Activated naive CD4-positive, alpha-beta T cell treated with anti-CD3 and anti-CD28 coated beads, Interleukin-2, amount 10 ng/mL, durations not matched to agents 7 days and 5 days (primary cell): ENCODE measurements around the gene HSD17B1.
"Not testable (repeated sequence)": the region's sequence is repeated elsewhere in the genome, so short reads cannot be mapped to it uniquely, and the experiment has no call there.

Experiments used
- CTCF ChIA-PET: fragments of 350-600 bp; sonication (Branson Sonifier 250); formaldehyde crosslinking; loops from one replicate; lab custom pipeline; 2021; ENCODE audit warnings: antibody characterized with exemption; lab: Charles Lee
- DNase-seq: peaks from one replicate; pipeline ENCODE4 v3.0.0-alpha.2; 2020
- H3K27ac Mint-ChIP-seq: one replicate; pipeline ENCODE4 v1.8.0; 2021; ENCODE audit warnings: mild to moderate bottlenecking, moderate library complexity, mixed read lengths
- H3K27me3 Mint-ChIP-seq: one replicate; pipeline ENCODE4 v1.8.0; 2021; ENCODE audit warnings: mild to moderate bottlenecking, mixed read lengths
- H3K36me3 Mint-ChIP-seq: one replicate; pipeline ENCODE4 v1.8.0; 2021; ENCODE audit warnings: mixed read lengths
- H3K4me1 Mint-ChIP-seq: one replicate; pipeline ENCODE4 v1.8.0; 2021; ENCODE audit warnings: mixed read lengths
- H3K4me3 Mint-ChIP-seq: one replicate; pipeline ENCODE4 v1.8.0; 2021; ENCODE audit warnings: mild to moderate bottlenecking, moderate library complexity, mixed read lengths
- H3K9me3 Mint-ChIP-seq: one replicate; pipeline ENCODE4 v1.8.0; 2021; ENCODE audit warnings: mixed read lengths

The HSD17B1 gene

DNA sequence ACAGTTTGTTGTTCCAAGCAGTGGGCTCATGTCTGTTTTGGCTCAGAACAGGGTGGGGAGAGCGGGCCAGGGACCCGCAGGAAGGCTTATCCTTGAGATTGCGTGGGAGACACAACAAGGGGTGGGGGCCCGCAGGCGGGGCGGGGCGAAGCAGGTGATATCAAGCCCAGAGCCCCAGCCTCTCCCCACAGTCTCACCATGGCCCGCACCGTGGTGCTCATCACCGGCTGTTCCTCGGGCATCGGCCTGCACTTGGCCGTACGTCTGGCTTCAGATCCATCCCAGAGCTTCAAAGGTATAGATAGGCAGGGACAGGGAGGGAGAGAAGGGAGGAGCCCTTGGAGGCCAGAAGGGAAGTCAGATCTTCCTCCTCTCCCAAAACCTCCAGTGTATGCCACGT, at the start of gene HSD17B1:
HSD17B1 (plus strand) TSS at position 188 of the 400 bp plus-strand sequence; CDS start at position 199, 11 bp downstream.
- peak within 1 kb of the TSS; percentile 33 for H3K27ac Mint-ChIP-seq
- H3K36me3 Mint-ChIP-seq, H3K27me3 Mint-ChIP-seq, CTCF ChIA-PET, H3K9me3 Mint-ChIP-seq, DNase-seq: not testable (repeated sequence)
- H3K4me1 Mint-ChIP-seq = peaks cover 48% of the 10 kb centered on the region
- peak within 1 kb of the TSS; percentile 90 for H3K4me3 Mint-ChIP-seq

DNA sequence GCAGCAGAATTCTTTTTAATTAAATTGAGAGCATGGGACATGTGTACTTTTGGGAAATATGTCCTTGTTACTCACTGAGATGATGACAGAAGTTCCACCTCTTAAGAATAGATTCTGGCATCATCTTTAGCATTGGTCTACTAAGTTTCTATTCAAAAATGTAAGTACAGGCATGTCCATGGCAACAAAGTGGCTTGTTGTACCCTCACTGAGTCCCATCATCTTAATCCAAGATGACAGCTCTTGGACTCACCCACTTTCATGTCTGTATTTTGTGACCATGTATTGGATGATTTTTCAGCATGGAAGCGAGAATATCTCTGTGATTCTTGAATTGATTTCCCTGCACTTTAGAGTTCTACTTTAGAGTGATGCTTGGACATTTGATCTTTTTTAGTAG, 49.8 kb upstream of the HSD17B1 start:
- CTCF ChIA-PET = no interaction called here
- Mint-ChIP-seq H3K4me3 (no peak overlapping the region), H3K36me3 (no peaks in the 10 kb centered on the region), H3K9me3 (no peaks in the 10 kb centered on the region), H3K27me3 (no peaks in the 10 kb centered on the region), H3K4me1 (no peaks in the 10 kb centered on the region), H3K27ac (no peak overlapping the region)
- no peak for DNase-seq

- Mint-ChIP-seq H3K27me3 (peaks cover 25% of the 10 kb centered on the region), H3K9me3 (no peaks in the 10 kb centered on the region), H3K27ac (no peak overlapping the region), H3K36me3 (no peaks in the 10 kb centered on the region), H3K4me1 (peaks cover 9% of the 10 kb centered on the region), H3K4me3 (no peak overlapping the region)
- CTCF ChIA-PET = interaction anchor here (1.0 to 2.1 kb wide), 6 partner anchors 10 to 79 kb away, joined by 3 to 7 read pairs (median 6); partner anchors contain the start of gene NAGLU
- no peak for DNase-seq
These were observed 45.1 kb upstream of the HSD17B1 start for GRCh38 chr17:42507671-42508070.

GRCh38 chr17:42508426-42509165, 44.1 kb upstream of the HSD17B1 start:
- H3K27me3 Mint-ChIP-seq = peaks cover 28% of the 10 kb centered on the region
- H3K9me3 Mint-ChIP-seq = no peaks in the 10 kb centered on the region
- no peak overlapping the region for H3K27ac Mint-ChIP-seq
- H3K4me1 Mint-ChIP-seq = peaks cover 9% of the 10 kb centered on the region
- H3K4me3 Mint-ChIP-seq = no peak overlapping the region
- H3K36me3 Mint-ChIP-seq = no peaks in the 10 kb centered on the region
- CTCF ChIA-PET = interaction anchor here (1.0 to 2.1 kb wide), 7 partner anchors 9 to 80 kb away, joined by 3 to 7 read pairs (median 4); no protein-coding TSS in a partner anchor
- DNase-seq = no peak

DNA sequence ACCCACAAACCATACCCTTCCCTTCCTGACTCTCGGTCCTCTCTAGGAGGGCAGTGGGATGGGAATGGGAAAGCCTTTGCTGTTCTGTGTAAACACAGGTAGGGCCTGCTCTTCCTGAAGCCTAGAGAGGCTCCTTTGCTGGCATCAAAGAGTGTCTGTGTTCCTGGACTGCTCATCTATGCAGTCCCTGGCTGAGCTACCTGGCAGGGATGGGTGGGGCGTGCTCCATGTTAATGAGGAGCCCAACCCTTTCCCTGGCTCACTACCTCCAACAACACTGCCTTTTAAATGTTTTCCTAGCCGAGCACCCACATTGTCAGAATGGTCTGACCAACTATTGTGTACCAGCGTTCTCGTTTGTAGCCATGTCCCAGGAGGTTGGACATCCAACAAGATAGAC, 43.3 kb upstream of the HSD17B1 start:
- no peak for DNase-seq
- CTCF ChIA-PET = no interaction called here
- Mint-ChIP-seq H3K36me3 (no peaks in the 10 kb centered on the region), H3K4me3 (no peak overlapping the region), H3K27ac (no peak overlapping the region), H3K9me3 (no peaks in the 10 kb centered on the region), H3K27me3 (peaks cover 36% of the 10 kb centered on the region), H3K4me1 (peaks cover 9% of the 10 kb centered on the region)

DNA sequence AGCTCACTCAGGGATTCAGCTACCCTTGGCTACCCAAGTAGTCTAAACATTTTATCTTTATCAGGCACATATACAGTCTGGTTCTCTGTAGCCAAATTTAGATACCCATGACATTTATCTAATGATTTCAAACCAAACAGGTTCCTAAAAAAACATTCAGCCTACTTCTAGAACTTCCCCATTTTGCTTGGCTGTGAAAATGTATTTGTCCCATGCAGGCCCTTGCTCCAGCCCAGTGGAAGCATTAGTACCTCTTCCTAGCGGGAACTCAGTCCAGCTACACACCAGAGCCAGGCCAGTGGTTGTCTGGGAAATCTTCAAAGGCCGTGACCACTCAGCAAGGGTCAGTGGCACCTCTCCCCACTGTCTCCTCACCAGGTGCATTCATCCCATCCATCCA, 42.9 kb upstream of the HSD17B1 start:
- no peak overlapping the region for H3K27ac Mint-ChIP-seq
- H3K27me3 Mint-ChIP-seq = peaks cover 40% of the 10 kb centered on the region
- H3K4me3 Mint-ChIP-seq = no peak overlapping the region
- H3K4me1 Mint-ChIP-seq = peaks cover 9% of the 10 kb centered on the region
- H3K9me3 Mint-ChIP-seq = no peaks in the 10 kb centered on the region
- H3K36me3 Mint-ChIP-seq = no peaks in the 10 kb centered on the region
- CTCF ChIA-PET = no interaction called here
- DNase-seq = no peak

DNA sequence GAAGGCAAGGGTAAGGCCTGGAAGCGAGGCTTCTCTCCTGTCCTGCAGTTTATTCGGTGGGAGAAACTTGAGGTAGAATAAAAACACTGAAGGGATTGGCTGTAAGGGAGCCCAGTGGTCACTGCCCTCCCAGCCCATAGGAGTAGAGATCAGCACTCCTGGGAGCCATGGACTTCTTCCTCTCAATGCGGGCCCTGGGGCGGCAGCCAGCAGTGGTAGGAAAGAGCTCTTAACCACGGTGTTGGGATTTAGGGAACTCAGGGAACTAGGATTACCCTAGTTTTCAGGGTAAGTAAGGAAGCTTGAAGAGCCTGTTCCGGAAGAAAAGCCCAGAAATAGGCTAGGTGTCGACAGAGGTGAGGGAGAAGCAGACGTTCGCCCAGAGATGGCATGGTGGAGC, 40.5 kb upstream of the HSD17B1 start:
- H3K4me3 Mint-ChIP-seq = no peak overlapping the region
- no peak for DNase-seq
- no peaks in the 10 kb centered on the region for H3K9me3 Mint-ChIP-seq

GRCh38 chr17:42512733-42513251, 39.9 kb upstream of the HSD17B1 start:
- Mint-ChIP-seq H3K27me3 (peaks cover 49% of the 10 kb centered on the region), H3K27ac (no peak overlapping the region), H3K4me3 (no peak overlapping the region), H3K36me3 (no peaks in the 10 kb centered on the region), H3K4me1 (peaks cover 14% of the 10 kb centered on the region), H3K9me3 (no peaks in the 10 kb centered on the region)
- CTCF ChIA-PET = interaction anchor here (1.2 kb wide), 1 partner anchor 8 kb away, joined by 3 read pairs; no protein-coding TSS in a partner anchor
- DNase-seq = no peak

More for the DNA sequence above, 40.5 kb upstream of the HSD17B1 start:
- Mint-ChIP-seq H3K36me3 (no peaks in the 10 kb centered on the region), H3K27me3 (peaks cover 49% of the 10 kb centered on the region), H3K4me1 (peaks cover 9% of the 10 kb centered on the region), H3K27ac (no peak overlapping the region)
- CTCF ChIA-PET = interaction anchor here (1.2 kb wide), 1 partner anchor 8 kb away, joined by 3 read pairs; no protein-coding TSS in a partner anchor

- no peak for DNase-seq
- Mint-ChIP-seq H3K27ac (no peak overlapping the region), H3K27me3 (peaks cover 53% of the 10 kb centered on the region), H3K9me3 (no peaks in the 10 kb centered on the region), H3K36me3 (no peaks in the 10 kb centered on the region), H3K4me1 (peaks cover 12% of the 10 kb centered on the region), H3K4me3 (no peak overlapping the region)
- CTCF ChIA-PET = interaction anchor here (1.0 to 2.8 kb wide), 2 partner anchors 107 to 291 kb away, joined by 5 to 12 read pairs; no protein-coding TSS in a partner anchor
These were observed 39.0 kb upstream of the HSD17B1 start for GRCh38 chr17:42513686-42514085.

GRCh38 chr17:42514279-42514678, 38.4 kb upstream of the HSD17B1 start:
- no peak for DNase-seq
- no peak overlapping the region for H3K4me3 Mint-ChIP-seq
- peaks cover 6% of the 10 kb centered on the region for H3K4me1 Mint-ChIP-seq
- H3K36me3 Mint-ChIP-seq = no peaks in the 10 kb centered on the region
- CTCF ChIA-PET = interaction anchor here (0.9 to 2.8 kb wide), 7 partner anchors 83 to 291 kb away, joined by 3 to 12 read pairs (median 3); partner anchors contain the start of gene CAVIN1
- H3K27ac Mint-ChIP-seq = no peak overlapping the region
- no peaks in the 10 kb centered on the region for H3K9me3 Mint-ChIP-seq
- H3K27me3 Mint-ChIP-seq = peaks cover 56% of the 10 kb centered on the region

DNA sequence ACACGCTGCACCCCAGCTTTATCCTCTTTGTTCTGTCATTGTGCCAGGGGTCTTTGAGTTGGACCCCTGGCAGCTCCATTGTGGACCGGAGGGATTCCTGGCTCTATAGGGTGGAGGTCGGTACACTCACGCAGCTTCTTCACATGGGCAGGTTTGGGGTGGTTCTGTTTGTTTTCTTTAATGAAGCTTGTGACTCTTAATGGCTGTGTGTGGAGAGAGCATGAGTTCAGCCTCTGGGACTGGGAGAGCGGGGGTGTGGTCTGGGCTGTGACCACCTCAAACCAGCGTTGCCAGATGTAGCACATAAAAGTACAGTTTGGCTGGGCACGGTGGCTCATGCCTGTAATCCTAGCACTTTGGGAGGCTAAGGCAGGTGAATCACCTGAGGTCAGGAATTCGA, 37.9 kb upstream of the HSD17B1 start:
- CTCF ChIA-PET = interaction anchor here (0.7 to 2.8 kb wide), 7 partner anchors 84 to 293 kb away, joined by 3 to 12 read pairs (median 3); partner anchors contain the start of gene CAVIN1
- no peak overlapping the region for H3K4me3 Mint-ChIP-seq
- H3K36me3 Mint-ChIP-seq = no peaks in the 10 kb centered on the region
- no peak overlapping the region for H3K27ac Mint-ChIP-seq
- no peaks in the 10 kb centered on the region for H3K9me3 Mint-ChIP-seq
- DNase-seq = no peak
- peaks cover 60% of the 10 kb centered on the region for H3K27me3 Mint-ChIP-seq
- peaks cover 5% of the 10 kb centered on the region for H3K4me1 Mint-ChIP-seq

DNA sequence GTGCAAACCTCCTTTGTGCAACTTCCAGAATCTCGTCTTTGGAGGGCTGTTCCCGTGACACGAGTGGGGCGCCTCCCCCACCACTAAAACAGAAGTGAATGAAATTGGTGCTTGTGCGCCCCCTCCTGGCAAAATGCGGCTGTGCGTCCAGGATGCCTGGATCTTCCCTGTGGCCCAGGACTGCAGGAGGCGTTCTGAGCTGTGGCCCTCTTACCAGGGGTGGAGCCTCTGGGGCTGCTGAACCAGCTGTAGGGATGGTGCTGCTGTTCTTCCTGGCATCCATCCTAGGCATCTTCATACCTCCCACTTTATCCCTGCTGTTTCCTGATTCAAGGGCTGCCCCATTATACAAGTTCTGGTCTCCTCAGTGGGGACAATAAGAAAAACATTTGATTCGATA, 35.2 kb upstream of the HSD17B1 start:
- peaks cover 5% of the 10 kb centered on the region for H3K4me1 Mint-ChIP-seq
- peaks cover 64% of the 10 kb centered on the region for H3K27me3 Mint-ChIP-seq
- DNase-seq = peak; percentile 89
- CTCF ChIA-PET = interaction anchor here (0.7 to 5.8 kb wide), 19 partner anchors 10 to 305 kb away, joined by 3 to 76 read pairs (median 5); partner anchors contain the start of gene CAVIN1
- H3K27ac Mint-ChIP-seq = no peak overlapping the region
- H3K9me3 Mint-ChIP-seq = no peaks in the 10 kb centered on the region
- no peak overlapping the region for H3K4me3 Mint-ChIP-seq
- no peaks in the 10 kb centered on the region for H3K36me3 Mint-ChIP-seq

- DNase-seq = no peak
- CTCF ChIA-PET = interaction anchor here (0.7 to 5.8 kb wide), 21 partner anchors 9 to 306 kb away, joined by 3 to 76 read pairs (median 5); partner anchors contain the start of gene CAVIN1
- Mint-ChIP-seq H3K9me3 (no peaks in the 10 kb centered on the region), H3K27me3 (peaks cover 65% of the 10 kb centered on the region), H3K36me3 (no peaks in the 10 kb centered on the region), H3K27ac (no peak overlapping the region), H3K4me1 (peaks cover 5% of the 10 kb centered on the region), H3K4me3 (no peak overlapping the region)
These were observed 34.5 kb upstream of the HSD17B1 start for GRCh38 chr17:42518046-42518754.
